ENCODE data around the gene VSX1.

Gene VSX1

GRCh38 chr20:25051386-25052155 lies 30.4 kb downstream of the VSX1 start:
- no peak for DNase-seq

GRCh38 chr20:25050501-25051350 lies 31.2 kb downstream of the VSX1 start:
- no peak for DNase-seq

- DNase-seq, result no peak
These were observed 31.9 kb downstream of the VSX1 start for GRCh38 chr20:25050082-25050481.

GRCh38 chr20:25049261-25050060 lies 32.5 kb downstream of the VSX1 start:
- DNase-seq, result no peak

- DNase-seq, result no peak
These were observed 33.4 kb downstream of the VSX1 start for GRCh38 chr20:25048519-25048952.

GRCh38 chr20:25047766-25048165 lies 34.2 kb downstream of the VSX1 start:
- no peak for DNase-seq

GRCh38 chr20:25046736-25047666 lies 34.9 kb downstream of the VSX1 start:
- DNase-seq, result no peak

- DNase-seq, result no peak
These were observed 35.7 kb downstream of the VSX1 start for GRCh38 chr20:25046181-25046641.

GRCh38 chr20:25045343-25045712 lies 36.6 kb downstream of the VSX1 start:
- no peak for DNase-seq

GRCh38 chr20:25044660-25045342 lies 37.1 kb downstream of the VSX1 start:
- DNase-seq, result no peak

- DNase-seq, result no peak
These were observed 37.7 kb downstream of the VSX1 start for GRCh38 chr20:25044261-25044560.

GRCh38 chr20:25043499-25044260 lies 38.3 kb downstream of the VSX1 start:
- no peak for DNase-seq

GRCh38 chr20:25042531-25043498 lies 39.1 kb downstream of the VSX1 start:
- peak; percentile 30 for DNase-seq

GRCh38 chr20:25041813-25042530 lies 40.0 kb downstream of the VSX1 start:
- DNase-seq, result no peak

- DNase-seq, result no peak
These were observed 41.5 kb downstream of the VSX1 start for GRCh38 chr20:25040438-25040831.

GRCh38 chr20:25039697-25040437 lies 42.1 kb downstream of the VSX1 start:
- no peak for DNase-seq

- no peak for DNase-seq
These were observed 43.3 kb downstream of the VSX1 start for GRCh38 chr20:25038591-25039015.

GRCh38 chr20:25038103-25038410 lies 43.9 kb downstream of the VSX1 start:
- DNase-seq, result no peak

Measured in KG1 (cell line).